Measurements from ENCODE around the gene LRRC3B. TPM values are rescaled to one million over a fixed set of nuclear protein-coding genes. Genes with fewer than 3 reads are reported as not detected.

The LRRC3B gene
- total RNA-seq, 1 donor from 2014 or later = 7.8 TPM

DNA sequence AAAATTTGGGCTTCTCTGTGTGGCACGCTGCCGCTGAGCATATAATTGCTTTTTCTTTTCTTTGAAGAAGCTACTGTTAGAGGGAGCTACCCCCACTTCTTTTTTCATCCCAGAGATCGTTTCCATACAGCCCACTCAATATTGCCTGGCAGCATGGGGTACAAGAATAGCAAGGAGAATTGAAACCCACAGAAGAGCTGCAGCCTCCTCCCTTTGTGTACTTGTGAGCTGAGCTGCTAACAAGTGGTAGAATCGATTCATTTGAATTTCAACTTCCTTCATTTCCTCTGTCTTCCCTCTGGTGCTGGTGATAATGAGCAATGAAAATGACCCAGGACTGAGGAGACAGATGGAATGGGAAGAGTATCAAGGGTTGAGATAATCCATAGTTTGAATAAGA is 64.9 kb downstream of the LRRC3B start:
- H3K36me3 ChIP-seq (ENCODE audit: control insufficient read depth in 3 of 3, insufficient read depth in 3 of 3, low read length in 3 of 3) = no peaks in the 10 kb centered on the region
- H3K9ac ChIP-seq (ENCODE audit: low read depth in 1 of 3, low read length in 3 of 3) = no peak overlapping the region
- peaks cover 0 to 2% (median 0%) of the 10 kb centered on the region in 3 donors for H3K4me1 ChIP-seq (ENCODE audit: control insufficient read depth in 3 of 3, insufficient read depth in 3 of 3, low read length in 3 of 3)
- H3K27ac ChIP-seq (ENCODE audit: low read depth, low read length) = no peak overlapping the region
- peaks cover 0 to 2% (median 0%) of the 10 kb centered on the region in 3 donors for H3K9me3 ChIP-seq (ENCODE audit: control insufficient read depth in 3 of 3, low read length in 3 of 3)
- no peak overlapping the region for H3K4me3 ChIP-seq (ENCODE audit: low read length in 3 of 3)
- H3K27me3 ChIP-seq (ENCODE audit: control insufficient read depth in 3 of 3, insufficient read depth in 3 of 3, low read length in 3 of 3) = no peaks in the 10 kb centered on the region

DNA sequence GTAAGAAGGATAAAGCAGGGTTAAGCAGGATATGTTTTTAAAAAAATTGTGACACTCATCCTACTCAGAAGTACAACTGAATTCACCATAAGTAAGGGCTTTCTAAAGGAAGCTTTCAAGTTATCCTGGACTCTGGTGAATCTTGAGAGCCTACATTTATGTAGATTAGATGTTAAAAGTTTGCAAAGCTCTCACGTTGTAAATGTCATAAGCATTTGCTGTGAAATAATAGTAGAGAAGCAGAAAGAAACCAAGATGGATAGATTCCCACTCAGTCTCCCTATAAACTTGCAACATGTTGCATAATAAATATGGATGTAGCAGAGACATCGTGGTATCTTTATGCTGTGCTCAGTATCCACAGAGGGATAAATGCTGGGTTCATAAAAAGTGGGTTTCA is 77.0 kb downstream of the LRRC3B start:
- H3K27ac ChIP-seq (ENCODE audit: low read depth, low read length) = no peak overlapping the region
- no peak overlapping the region for H3K9ac ChIP-seq (ENCODE audit: low read depth in 1 of 3, low read length in 3 of 3)
- no peaks in the 10 kb centered on the region for H3K27me3 ChIP-seq (ENCODE audit: control insufficient read depth in 3 of 3, insufficient read depth in 3 of 3, low read length in 3 of 3)
- no peak overlapping the region for H3K4me3 ChIP-seq (ENCODE audit: low read length in 3 of 3)
- no peaks in the 10 kb centered on the region for H3K36me3 ChIP-seq (ENCODE audit: control insufficient read depth in 3 of 3, insufficient read depth in 3 of 3, low read length in 3 of 3)
- H3K4me1 ChIP-seq (ENCODE audit: control insufficient read depth in 3 of 3, insufficient read depth in 3 of 3, low read length in 3 of 3) = peaks cover 0 to 3% (median 0%) of the 10 kb centered on the region in 3 donors
- H3K9me3 ChIP-seq (ENCODE audit: control insufficient read depth in 3 of 3, low read length in 3 of 3) = no peaks in the 10 kb centered on the region

DNA sequence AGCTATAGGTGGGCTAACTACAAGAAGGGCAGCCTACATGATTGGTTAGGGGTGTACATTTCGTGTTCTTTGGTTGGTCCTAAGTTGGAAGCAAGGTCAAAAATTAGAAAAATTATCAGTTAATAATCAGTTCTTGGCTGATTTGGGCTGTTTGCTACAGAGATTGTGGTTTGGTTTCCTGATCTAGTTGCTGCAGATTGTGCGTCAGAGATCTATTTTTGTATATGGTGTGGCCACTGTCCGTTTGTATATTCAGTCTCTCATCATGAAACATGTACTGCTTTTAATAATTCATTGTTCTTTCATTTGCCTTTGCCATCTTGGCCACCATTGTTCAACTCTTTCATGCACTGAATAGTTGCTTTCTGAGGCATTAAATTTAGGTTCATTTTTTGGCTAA is 80.9 kb downstream of the LRRC3B start:
- Histone ChIP-seq H3K9ac (ENCODE audit: low read depth in 1 of 3, low read length in 3 of 3) (no peak overlapping the region), H3K4me3 (ENCODE audit: low read length in 3 of 3) (no peak overlapping the region), H3K27ac (ENCODE audit: low read depth, low read length) (no peak overlapping the region), H3K36me3 (ENCODE audit: control insufficient read depth in 3 of 3, insufficient read depth in 3 of 3, low read length in 3 of 3) (no peaks in the 10 kb centered on the region), H3K4me1 (ENCODE audit: control insufficient read depth in 3 of 3, insufficient read depth in 3 of 3, low read length in 3 of 3) (peaks cover 0 to 3% (median 0%) of the 10 kb centered on the region in 3 donors), H3K9me3 (ENCODE audit: control insufficient read depth in 3 of 3, low read length in 3 of 3) (no peaks in the 10 kb centered on the region), H3K27me3 (ENCODE audit: control insufficient read depth in 3 of 3, insufficient read depth in 3 of 3, low read length in 3 of 3) (no peaks in the 10 kb centered on the region)

DNA sequence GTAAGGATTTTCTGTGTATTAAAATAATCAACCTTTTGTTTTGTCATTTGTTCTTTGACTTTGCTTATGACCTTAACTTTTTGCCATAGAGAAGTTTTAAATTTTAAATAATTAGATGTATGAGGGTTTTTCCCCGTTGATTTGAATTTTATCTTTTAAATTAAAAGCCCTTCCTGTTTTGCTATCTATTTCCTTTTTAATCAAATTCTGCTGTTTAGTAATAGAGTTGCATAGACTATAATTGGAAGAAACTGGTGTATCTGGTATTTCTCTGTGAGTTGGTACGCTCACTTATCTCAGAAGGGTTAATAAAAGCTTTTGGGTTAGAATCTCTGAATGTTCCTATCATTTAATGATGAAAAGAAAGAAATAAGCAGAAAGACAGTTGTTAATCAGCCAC is 82.2 kb downstream of the LRRC3B start:
- peaks cover 0 to 3% (median 0%) of the 10 kb centered on the region in 3 donors for H3K4me1 ChIP-seq (ENCODE audit: control insufficient read depth in 3 of 3, insufficient read depth in 3 of 3, low read length in 3 of 3)
- no peak overlapping the region for H3K9ac ChIP-seq (ENCODE audit: low read depth in 1 of 3, low read length in 3 of 3)
- H3K36me3 ChIP-seq (ENCODE audit: control insufficient read depth in 3 of 3, insufficient read depth in 3 of 3, low read length in 3 of 3) = no peaks in the 10 kb centered on the region
- H3K9me3 ChIP-seq (ENCODE audit: control insufficient read depth in 3 of 3, low read length in 3 of 3) = no peaks in the 10 kb centered on the region
- no peak overlapping the region for H3K4me3 ChIP-seq (ENCODE audit: low read length in 3 of 3)
- no peaks in the 10 kb centered on the region for H3K27me3 ChIP-seq (ENCODE audit: control insufficient read depth in 3 of 3, insufficient read depth in 3 of 3, low read length in 3 of 3)
- no peak overlapping the region for H3K27ac ChIP-seq (ENCODE audit: low read depth, low read length)

DNA sequence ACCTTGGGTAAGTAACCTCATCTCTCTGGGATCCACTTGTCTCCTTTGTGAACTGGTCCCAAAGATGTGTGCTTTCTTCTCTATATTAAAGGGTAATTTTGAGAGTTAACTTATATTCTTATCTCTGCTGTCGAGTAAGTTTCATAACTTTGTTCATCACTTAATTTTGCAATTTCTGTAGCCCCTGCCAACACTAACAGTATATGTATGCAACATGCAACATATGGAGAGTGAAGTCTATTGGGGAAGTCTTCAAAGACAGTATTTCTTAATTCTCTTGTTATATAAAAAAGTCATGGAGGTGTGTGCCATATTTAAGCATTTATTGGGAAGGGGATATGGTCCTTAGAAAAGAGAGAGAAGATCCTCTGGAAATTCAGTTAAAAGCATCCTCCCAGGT is 85.9 kb downstream of the LRRC3B start:
- H3K36me3 ChIP-seq (ENCODE audit: control insufficient read depth in 3 of 3, insufficient read depth in 3 of 3, low read length in 3 of 3) = no peaks in the 10 kb centered on the region
- H3K4me3 ChIP-seq (ENCODE audit: low read length in 3 of 3) = no peak overlapping the region

DNA sequence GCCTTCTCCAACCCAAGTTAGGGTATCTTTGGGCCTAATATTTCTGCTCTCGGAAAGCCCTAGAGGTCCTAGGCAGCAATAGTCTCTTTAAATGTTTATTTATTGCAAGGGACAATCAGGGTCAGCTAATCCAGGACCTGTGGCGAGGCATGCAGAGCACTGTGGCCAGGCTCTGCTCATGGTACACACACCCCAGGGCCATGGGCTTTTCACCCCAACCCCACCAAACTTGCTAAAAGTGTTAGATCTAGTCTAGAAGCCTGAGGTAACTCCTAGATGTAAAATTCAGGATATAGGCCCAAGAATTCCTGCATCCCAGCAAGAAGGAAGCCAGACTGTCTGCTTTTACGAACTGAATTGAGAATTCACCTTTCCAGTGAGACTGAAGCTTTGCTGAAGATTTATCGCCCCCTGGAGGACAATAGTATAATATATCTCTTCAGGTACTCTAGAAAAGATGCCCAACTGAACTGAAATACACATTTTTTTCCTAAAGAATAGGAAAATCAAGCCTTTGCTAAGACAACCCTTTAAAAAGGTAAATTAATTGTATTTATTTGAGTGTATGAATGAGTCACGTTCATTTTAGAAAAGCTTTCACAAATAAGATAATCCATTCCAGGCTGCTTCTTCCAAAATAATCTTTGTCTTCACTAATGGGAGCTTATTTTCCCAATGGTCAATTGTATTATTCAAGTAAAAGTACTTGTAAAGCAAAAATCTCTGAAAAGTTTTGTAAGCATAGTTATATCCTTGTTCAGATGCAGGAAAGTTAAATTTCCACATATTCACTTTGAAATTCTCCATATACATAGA is 89.8 kb downstream of the LRRC3B start:
- H3K36me3 ChIP-seq (ENCODE audit: control insufficient read depth in 3 of 3, insufficient read depth in 3 of 3, low read length in 3 of 3) = no peaks in the 10 kb centered on the region
- no peaks in the 10 kb centered on the region for H3K27me3 ChIP-seq (ENCODE audit: control insufficient read depth in 3 of 3, insufficient read depth in 3 of 3, low read length in 3 of 3)
- no peaks in the 10 kb centered on the region for H3K9me3 ChIP-seq (ENCODE audit: control insufficient read depth in 3 of 3, low read length in 3 of 3)

More for the DNA sequence above, 85.9 kb downstream of the LRRC3B start:
- Histone ChIP-seq H3K9me3 (ENCODE audit: control insufficient read depth in 3 of 3, low read length in 3 of 3) (no peaks in the 10 kb centered on the region), H3K9ac (ENCODE audit: low read depth in 1 of 3, low read length in 3 of 3) (no peak overlapping the region), H3K27me3 (ENCODE audit: control insufficient read depth in 3 of 3, insufficient read depth in 3 of 3, low read length in 3 of 3) (no peaks in the 10 kb centered on the region), H3K4me1 (ENCODE audit: control insufficient read depth in 3 of 3, insufficient read depth in 3 of 3, low read length in 3 of 3) (peaks cover 0 to 8% (median 3%) of the 10 kb centered on the region in 3 donors), H3K27ac (ENCODE audit: low read depth, low read length) (no peak overlapping the region)

DNA sequence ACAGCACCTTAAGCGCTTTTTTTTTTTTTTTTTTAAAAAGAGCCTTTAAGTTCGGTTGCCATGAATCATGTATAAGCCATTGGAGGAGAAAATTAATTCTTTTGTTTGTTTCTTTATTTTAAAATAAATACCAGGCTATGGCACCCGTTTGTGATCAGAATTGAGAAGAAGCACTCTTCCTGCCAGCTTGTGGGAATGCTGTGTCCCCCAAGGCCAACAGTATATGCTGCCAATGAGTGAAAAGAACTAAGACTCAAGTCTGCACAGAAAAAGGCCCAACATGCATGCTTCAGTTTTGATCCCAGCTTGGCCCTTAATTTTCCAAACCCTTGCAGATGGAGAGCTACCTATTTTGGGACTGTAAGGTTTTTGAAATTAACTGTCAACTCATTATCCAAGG is 90.5 kb downstream of the LRRC3B start:
- no peak overlapping the region for H3K9ac ChIP-seq (ENCODE audit: low read depth in 1 of 3, low read length in 3 of 3)
- no peak overlapping the region for H3K4me3 ChIP-seq (ENCODE audit: low read length in 3 of 3)
- no peaks in the 10 kb centered on the region for H3K9me3 ChIP-seq (ENCODE audit: control insufficient read depth in 3 of 3, low read length in 3 of 3)
- no peaks in the 10 kb centered on the region for H3K27me3 ChIP-seq (ENCODE audit: control insufficient read depth in 3 of 3, insufficient read depth in 3 of 3, low read length in 3 of 3)
- no peaks in the 10 kb centered on the region for H3K36me3 ChIP-seq (ENCODE audit: control insufficient read depth in 3 of 3, insufficient read depth in 3 of 3, low read length in 3 of 3)
- peaks cover 0 to 8% (median 3%) of the 10 kb centered on the region in 3 donors for H3K4me1 ChIP-seq (ENCODE audit: control insufficient read depth in 3 of 3, insufficient read depth in 3 of 3, low read length in 3 of 3)
- no peak overlapping the region for H3K27ac ChIP-seq (ENCODE audit: low read depth, low read length)

More for the DNA sequence above, 89.8 kb downstream of the LRRC3B start:
- H3K9ac ChIP-seq (ENCODE audit: low read depth in 1 of 3, low read length in 3 of 3) = no peak overlapping the region
- H3K27ac ChIP-seq (ENCODE audit: low read depth, low read length) = no peak overlapping the region
- H3K4me3 ChIP-seq (ENCODE audit: low read length in 3 of 3) = no peak overlapping the region
- peaks cover 0 to 8% (median 3%) of the 10 kb centered on the region in 3 donors for H3K4me1 ChIP-seq (ENCODE audit: control insufficient read depth in 3 of 3, insufficient read depth in 3 of 3, low read length in 3 of 3)

DNA sequence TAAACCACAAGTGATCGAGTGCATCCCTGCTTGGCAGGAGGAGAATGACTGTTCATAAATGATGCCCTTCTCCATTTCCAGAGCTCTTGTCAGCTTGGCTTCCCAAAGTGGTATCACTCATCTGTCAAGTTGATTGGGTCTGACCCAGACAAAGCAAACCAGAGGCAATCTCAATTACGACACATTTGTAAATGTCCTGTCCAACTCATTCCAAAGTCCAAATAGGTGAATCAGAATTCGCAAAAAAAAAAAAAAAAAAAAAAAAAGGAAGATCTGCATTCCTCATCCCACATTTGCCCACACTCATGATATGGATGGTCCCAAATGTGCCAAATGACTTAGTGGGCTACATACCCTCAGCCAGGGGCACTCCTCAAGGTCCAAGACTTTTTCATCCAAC is 91.9 kb downstream of the LRRC3B start:
- H3K27me3 ChIP-seq (ENCODE audit: control insufficient read depth in 3 of 3, insufficient read depth in 3 of 3, low read length in 3 of 3) = no peaks in the 10 kb centered on the region
- H3K4me3 ChIP-seq (ENCODE audit: low read length in 3 of 3) = no peak overlapping the region
- no peak overlapping the region for H3K27ac ChIP-seq (ENCODE audit: low read depth, low read length)
- H3K4me1 ChIP-seq (ENCODE audit: control insufficient read depth in 3 of 3, insufficient read depth in 3 of 3, low read length in 3 of 3) = peaks cover 0 to 8% (median 3%) of the 10 kb centered on the region in 3 donors
- H3K36me3 ChIP-seq (ENCODE audit: control insufficient read depth in 3 of 3, insufficient read depth in 3 of 3, low read length in 3 of 3) = no peaks in the 10 kb centered on the region
- no peak overlapping the region for H3K9ac ChIP-seq (ENCODE audit: low read depth in 1 of 3, low read length in 3 of 3)
- H3K9me3 ChIP-seq (ENCODE audit: control insufficient read depth in 3 of 3, low read length in 3 of 3) = no peaks in the 10 kb centered on the region

DNA sequence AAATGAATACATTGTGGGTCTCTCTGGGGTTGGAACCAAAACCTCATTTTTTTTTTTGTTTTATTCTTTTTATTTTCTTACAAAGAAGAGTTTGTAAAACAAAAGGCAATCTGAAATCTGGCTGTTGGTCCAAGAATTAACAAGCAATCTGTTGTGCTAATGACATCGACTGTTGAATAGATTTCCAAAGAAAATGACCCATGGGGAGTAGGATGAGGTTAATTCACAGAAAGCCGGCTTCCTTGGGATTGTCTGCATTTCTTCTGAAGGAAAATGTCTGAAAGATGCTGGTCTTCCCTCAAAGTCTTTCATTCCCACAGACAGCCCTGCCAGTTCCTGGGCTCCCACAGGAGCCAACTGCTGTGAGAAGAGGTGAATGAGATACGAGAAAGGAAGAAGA is 92.9 kb downstream of the LRRC3B start:
- Histone ChIP-seq H3K36me3 (ENCODE audit: control insufficient read depth in 3 of 3, insufficient read depth in 3 of 3, low read length in 3 of 3) (no peaks in the 10 kb centered on the region), H3K4me1 (ENCODE audit: control insufficient read depth in 3 of 3, insufficient read depth in 3 of 3, low read length in 3 of 3) (peaks cover 0 to 8% (median 3%) of the 10 kb centered on the region in 3 donors), H3K27me3 (ENCODE audit: control insufficient read depth in 3 of 3, insufficient read depth in 3 of 3, low read length in 3 of 3) (no peaks in the 10 kb centered on the region), H3K4me3 (ENCODE audit: low read length in 3 of 3) (no peak overlapping the region), H3K9me3 (ENCODE audit: control insufficient read depth in 3 of 3, low read length in 3 of 3) (no peaks in the 10 kb centered on the region), H3K9ac (ENCODE audit: low read depth in 1 of 3, low read length in 3 of 3) (no peak overlapping the region), H3K27ac (ENCODE audit: low read depth, low read length) (no peak overlapping the region)

DNA sequence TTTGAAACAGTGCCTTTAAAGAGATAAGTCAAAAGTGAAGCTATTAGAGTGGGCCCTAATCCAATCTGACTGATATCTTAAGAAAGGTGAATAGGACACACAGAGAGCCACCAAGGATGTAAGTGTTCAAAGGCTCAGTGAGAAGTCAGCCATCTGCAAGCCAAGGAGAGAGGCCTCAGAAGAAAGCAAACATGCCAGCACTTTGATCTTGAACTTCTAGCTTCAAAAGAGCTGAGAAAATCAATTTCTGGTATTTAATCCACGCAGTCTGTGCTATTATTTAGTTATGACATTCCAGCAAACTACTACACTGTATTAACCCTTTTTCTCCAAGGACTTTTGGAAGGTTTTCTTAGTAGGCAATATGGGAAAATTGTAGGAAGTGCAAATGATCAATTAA is 95.7 kb downstream of the LRRC3B start:
- H3K4me1 ChIP-seq (ENCODE audit: control insufficient read depth in 3 of 3, insufficient read depth in 3 of 3, low read length in 3 of 3) = no peaks in the 10 kb centered on the region
- no peaks in the 10 kb centered on the region for H3K36me3 ChIP-seq (ENCODE audit: control insufficient read depth in 3 of 3, insufficient read depth in 3 of 3, low read length in 3 of 3)
- H3K4me3 ChIP-seq (ENCODE audit: low read length in 3 of 3) = no peak overlapping the region
- H3K27ac ChIP-seq (ENCODE audit: low read depth, low read length) = no peak overlapping the region
- H3K9ac ChIP-seq (ENCODE audit: low read depth in 1 of 3, low read length in 3 of 3) = no peak overlapping the region
- no peaks in the 10 kb centered on the region for H3K9me3 ChIP-seq (ENCODE audit: control insufficient read depth in 3 of 3, low read length in 3 of 3)
- no peaks in the 10 kb centered on the region for H3K27me3 ChIP-seq (ENCODE audit: control insufficient read depth in 3 of 3, insufficient read depth in 3 of 3, low read length in 3 of 3)
